Measurements from ENCODE around the gene AK9. TPM values are rescaled to one million over a fixed set of nuclear protein-coding genes. Genes with fewer than 3 reads are reported as not detected.

The AK9 gene
- total RNA-seq, 1 experiment from 2014 or later, result 2.6 TPM

DNA sequence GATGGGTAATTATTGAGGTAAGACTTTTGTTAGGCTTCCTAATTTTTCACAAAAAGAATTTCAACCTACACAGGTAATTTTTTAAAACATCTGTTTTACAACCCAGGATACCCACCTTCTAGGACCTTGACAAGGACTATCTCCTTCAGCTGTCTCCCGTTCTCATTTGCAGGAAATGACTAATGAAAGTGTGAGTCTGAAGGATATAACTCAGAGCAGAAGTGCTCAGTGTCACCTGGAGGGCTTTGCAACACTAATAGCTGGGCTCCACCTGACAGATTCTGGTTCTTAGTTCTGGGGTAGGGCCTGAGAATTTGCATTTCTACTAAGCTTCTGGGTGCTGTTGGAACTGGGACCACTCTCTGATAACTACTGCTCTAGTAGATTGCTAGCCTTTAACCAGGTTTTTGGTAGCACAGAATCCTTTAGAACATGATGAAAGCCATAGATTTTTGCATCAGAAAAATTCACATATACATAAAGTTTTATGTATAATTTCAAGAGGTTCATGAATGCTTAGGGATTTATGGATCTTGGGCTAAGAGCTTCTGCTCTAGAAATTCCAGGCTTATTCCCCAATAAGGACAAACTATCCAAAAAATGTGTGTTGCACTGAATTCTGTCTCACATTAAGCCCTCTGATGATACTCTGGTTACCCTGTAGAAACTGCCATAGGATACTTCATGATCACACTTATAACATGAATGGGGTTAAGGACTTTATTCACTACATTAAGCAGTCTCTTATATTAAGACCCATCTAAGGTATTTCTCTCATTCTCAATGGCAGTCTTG lies 30.3 kb downstream of the AK9 start:
- Histone ChIP-seq H3K9me3 (ENCODE audit: low read depth, low read length, poor library complexity, severe bottlenecking) (no peaks in the 10 kb centered on the region), H3K27me3 (replicated peaks; ENCODE audit: insufficient read depth, low read depth, low read length, poor library complexity) (no peaks in the 10 kb centered on the region), H3K4me3 (ENCODE audit: low read depth, low read length, poor library complexity, severe bottlenecking) (no peak overlapping the region), H3K36me3 (ENCODE audit: insufficient read depth, low read length, poor library complexity, severe bottlenecking) (no peaks in the 10 kb centered on the region), H3K4me1 (ENCODE audit: insufficient read depth, low read length, poor library complexity, severe bottlenecking) (no peaks in the 10 kb centered on the region), H3K27ac (ENCODE audit: low read depth, low read length, poor library complexity, severe bottlenecking) (no peak overlapping the region)
- no TSS peak for BruUV-seq (replicated peaks)
- intact Hi-C loops (cut with micrococcal nuclease; ENCODE audit: unreplicated experiment), result no loop called here
- ChIA-PET POLR2A (ENCODE audit: low non-redundant PET) (no interaction called here), CTCF (no interaction called here)
- TF ChIP-seq CTCF (conservative IDR thresholded peaks at IDR 0.05; ENCODE audit: low read depth, low read length), result no peak
- no peak for TF ChIP-seq EZH2 (IDR thresholded peaks at IDR 0.05; ENCODE audit: borderline replicate concordance, low read depth, low read length, poor library complexity, severe bottlenecking)
- DNase-seq (ENCODE audit: low spot score), result no peak

DNA sequence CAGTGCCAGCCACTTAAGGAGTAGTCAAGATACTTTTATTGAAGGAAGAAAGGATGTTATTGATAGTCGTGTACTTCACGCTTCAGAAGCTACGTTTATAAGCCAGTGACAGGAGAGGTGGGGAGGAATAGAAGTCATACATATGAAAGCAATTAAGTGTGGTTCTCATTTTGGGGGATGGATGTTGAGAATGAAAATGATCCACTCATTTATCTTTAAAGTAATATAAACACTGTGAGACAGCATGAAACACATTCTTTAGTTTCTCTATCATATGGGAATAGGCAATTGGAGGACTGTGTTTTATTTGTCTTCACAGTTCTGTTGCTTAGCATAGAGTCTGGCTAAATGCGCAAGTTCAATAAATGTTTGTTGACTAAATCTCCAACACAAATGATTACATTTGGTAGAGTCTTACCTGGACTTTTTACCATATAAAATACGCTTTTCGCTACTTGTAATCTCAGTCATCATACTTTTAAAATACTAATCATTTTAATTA lies 35.2 kb downstream of the AK9 start:
- ChIA-PET CTCF (no interaction called here), POLR2A (ENCODE audit: low non-redundant PET) (no interaction called here)
- Histone ChIP-seq H3K27ac (ENCODE audit: low read depth, low read length, poor library complexity, severe bottlenecking) (no peak overlapping the region), H3K4me1 (ENCODE audit: insufficient read depth, low read length, poor library complexity, severe bottlenecking) (no peaks in the 10 kb centered on the region), H3K9me3 (ENCODE audit: low read depth, low read length, poor library complexity, severe bottlenecking) (no peaks in the 10 kb centered on the region), H3K36me3 (ENCODE audit: insufficient read depth, low read length, poor library complexity, severe bottlenecking) (no peaks in the 10 kb centered on the region), H3K27me3 (replicated peaks; ENCODE audit: insufficient read depth, low read depth, low read length, poor library complexity) (no peaks in the 10 kb centered on the region), H3K4me3 (ENCODE audit: low read depth, low read length, poor library complexity, severe bottlenecking) (no peak overlapping the region)
- no peak for TF ChIP-seq CTCF (conservative IDR thresholded peaks at IDR 0.05; ENCODE audit: low read depth, low read length)
- TF ChIP-seq EZH2 (IDR thresholded peaks at IDR 0.05; ENCODE audit: borderline replicate concordance, low read depth, low read length, poor library complexity, severe bottlenecking), result no peak
- DNase-seq (ENCODE audit: low spot score), result peak; percentile 3
- BruUV-seq (replicated peaks), result no TSS peak
- intact Hi-C loops (cut with micrococcal nuclease; ENCODE audit: unreplicated experiment), result no loop called here

DNA sequence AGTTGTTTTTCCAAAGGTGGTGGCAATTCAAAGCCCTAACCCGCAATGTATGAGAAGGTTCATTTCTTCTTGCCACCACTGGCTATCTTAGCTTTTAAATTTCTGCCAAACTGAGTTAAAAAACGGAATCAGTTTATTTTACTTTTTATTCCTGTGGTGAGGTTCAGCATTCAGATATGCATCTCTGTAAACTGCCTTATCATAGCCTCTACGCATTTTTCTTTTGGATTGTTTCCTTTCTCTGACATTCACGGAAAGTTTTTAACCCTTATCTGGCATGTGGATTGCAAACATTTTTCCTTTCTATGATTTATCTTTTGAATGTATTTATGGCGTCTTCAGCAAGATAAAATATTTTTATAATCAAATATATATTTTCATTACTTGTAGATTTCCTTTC lies 37.7 kb downstream of the AK9 start:
- no peak for DNase-seq (ENCODE audit: low spot score)
- no peak for TF ChIP-seq EZH2 (IDR thresholded peaks at IDR 0.05; ENCODE audit: borderline replicate concordance, low read depth, low read length, poor library complexity, severe bottlenecking)
- TF ChIP-seq CTCF (conservative IDR thresholded peaks at IDR 0.05; ENCODE audit: low read depth, low read length), result no peak
- no TSS peak for BruUV-seq (replicated peaks)
- H3K36me3 ChIP-seq (ENCODE audit: insufficient read depth, low read length, poor library complexity, severe bottlenecking), result no peaks in the 10 kb centered on the region
- no peaks in the 10 kb centered on the region for H3K9me3 ChIP-seq (ENCODE audit: low read depth, low read length, poor library complexity, severe bottlenecking)
- H3K4me3 ChIP-seq (ENCODE audit: low read depth, low read length, poor library complexity, severe bottlenecking), result no peak overlapping the region
- ChIA-PET POLR2A (ENCODE audit: low non-redundant PET) (no interaction called here), CTCF (no interaction called here)
- intact Hi-C loops (cut with micrococcal nuclease; ENCODE audit: unreplicated experiment), result no loop called here
- no peaks in the 10 kb centered on the region for H3K27me3 ChIP-seq (replicated peaks; ENCODE audit: insufficient read depth, low read depth, low read length, poor library complexity)
- H3K27ac ChIP-seq (ENCODE audit: low read depth, low read length, poor library complexity, severe bottlenecking), result no peak overlapping the region
- no peaks in the 10 kb centered on the region for H3K4me1 ChIP-seq (ENCODE audit: insufficient read depth, low read length, poor library complexity, severe bottlenecking)

Data from A673 (cell line).